ENCODE results near the gene MAN1C1.

DNA sequence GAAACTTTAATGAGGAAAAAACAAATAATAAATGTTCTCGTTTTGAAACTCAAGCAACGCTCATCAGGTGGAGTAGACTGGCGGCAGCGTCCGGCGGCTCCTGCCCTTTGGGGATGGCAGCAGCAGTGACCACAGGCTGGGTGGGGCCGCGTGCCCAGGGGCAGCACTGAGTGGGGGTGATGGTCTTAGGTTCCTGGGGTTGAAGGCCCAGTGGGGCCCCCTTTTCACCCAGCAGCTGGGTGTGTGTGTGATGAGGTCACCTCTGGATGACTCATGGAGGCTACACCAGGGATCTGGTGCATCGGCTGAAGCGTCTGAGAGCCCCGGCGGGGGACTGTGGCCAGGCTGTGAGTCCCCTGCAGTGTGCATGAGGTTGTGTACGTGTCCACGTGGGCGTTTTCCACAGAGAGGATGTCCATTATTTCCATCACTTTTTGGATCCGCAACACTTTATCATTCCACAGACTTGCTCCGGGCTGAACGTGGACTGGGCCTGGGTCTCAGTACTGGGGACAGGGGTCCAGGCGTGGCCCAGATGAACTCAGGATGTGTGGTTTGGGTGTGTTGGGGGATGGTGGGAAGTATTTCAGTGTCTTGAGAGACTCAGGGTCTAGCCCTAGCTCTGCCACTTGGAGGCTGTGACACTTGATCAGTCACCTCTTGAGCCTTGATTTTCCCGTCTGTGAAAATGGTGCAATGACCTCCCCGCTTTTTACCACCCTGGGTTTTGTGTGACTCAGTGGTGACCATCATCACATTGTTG is 47.6 kb upstream of the MAN1C1 start:
- TF ChIP-seq ZNF274 (IDR thresholded peaks at IDR 0.05; ENCODE audit: low read depth, low read length), result no peak
- TF ChIP-seq YY1 (IDR thresholded peaks at IDR 0.05; ENCODE audit: insufficient read depth, insufficient read length), result no peak
- TF ChIP-seq SUZ12 (IDR thresholded peaks at IDR 0.05; ENCODE audit: extremely low read depth, insufficient read depth, insufficient read length), result no peak

Measured in NT2/D1 (cell line).